Measurements from ENCODE around the gene PSMB5. TPM values are rescaled to one million over a fixed set of nuclear protein-coding genes. Genes with fewer than 3 reads are reported as not detected.

PSMB5 gene
- total RNA-seq, 1 experiment from 2014 or later = 67.1 TPM

GRCh38 chr14:23024612-23025075 lies 10.1 kb downstream of the PSMB5 start:
- H3K4me3 ChIP-seq (ENCODE audit: low read length) = no peak overlapping the region
- H2AFZ ChIP-seq (ENCODE audit: low read length) = no peak overlapping the region
- H3K4me1 ChIP-seq (ENCODE audit: low read length) = no peaks in the 10 kb centered on the region
- no peaks in the 10 kb centered on the region for H3K9me2 ChIP-seq (replicated peaks; ENCODE audit: insufficient read depth, low read length)
- H3K9ac ChIP-seq (ENCODE audit: low read length) = no peak overlapping the region
- H3K9me3 ChIP-seq (ENCODE audit: low read length) = no peaks in the 10 kb centered on the region
- peaks cover 16% of the 10 kb centered on the region; the same call in 1 of the 2 replicates for H3K36me3 ChIP-seq (ENCODE audit: insufficient read depth, low read length)
- H3K79me2 ChIP-seq (ENCODE audit: low read length) = peaks cover 7% of the 10 kb centered on the region; the same call in 1 of the 2 replicates
- no peak for DNase-seq
- no peak overlapping the region for H3K4me2 ChIP-seq (ENCODE audit: low read depth, low read length, poor library complexity, severe bottlenecking)
- no peak overlapping the region for H3K27ac ChIP-seq (ENCODE audit: low read length)
- no peaks in the 10 kb centered on the region; the same call in 1 of the 2 replicates for H4K20me1 ChIP-seq (ENCODE audit: insufficient read depth, low read depth, low read length)
- H3K27me3 ChIP-seq (ENCODE audit: low read length) = no peaks in the 10 kb centered on the region

DNA sequence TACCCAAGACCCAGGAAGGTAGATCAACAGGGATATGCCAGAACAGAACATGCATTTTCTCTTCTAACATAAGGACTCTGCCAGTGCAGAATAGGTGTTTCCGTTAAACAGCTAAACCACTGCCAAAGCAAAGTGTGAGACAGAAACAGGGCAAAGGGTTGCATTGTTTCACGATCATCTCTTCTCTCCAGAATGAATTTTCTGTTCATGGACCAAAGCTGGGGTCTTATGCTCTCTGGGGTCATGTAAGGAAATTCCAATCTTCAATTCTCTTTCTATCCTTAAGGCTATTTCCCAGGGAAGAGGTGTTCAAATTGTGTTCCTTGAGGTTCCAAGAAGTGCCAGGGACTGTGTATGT lies 10.9 kb downstream of the PSMB5 start:
- Histone ChIP-seq H3K4me1 (ENCODE audit: low read length) (no peaks in the 10 kb centered on the region), H3K4me2 (ENCODE audit: low read depth, low read length, poor library complexity, severe bottlenecking) (no peak overlapping the region), H3K9me2 (replicated peaks; ENCODE audit: insufficient read depth, low read length) (no peaks in the 10 kb centered on the region), H4K20me1 (ENCODE audit: insufficient read depth, low read depth, low read length) (no peaks in the 10 kb centered on the region; the same call in 1 of the 2 replicates), H3K36me3 (ENCODE audit: insufficient read depth, low read length) (peaks cover 9% of the 10 kb centered on the region; the same call in 1 of the 2 replicates), H2AFZ (ENCODE audit: low read length) (no peak overlapping the region), H3K27ac (ENCODE audit: low read length) (no peak overlapping the region), H3K27me3 (ENCODE audit: low read length) (no peaks in the 10 kb centered on the region), H3K9me3 (ENCODE audit: low read length) (no peaks in the 10 kb centered on the region), H3K79me2 (ENCODE audit: low read length) (peaks cover 3% of the 10 kb centered on the region; the same call in 1 of the 2 replicates), H3K9ac (ENCODE audit: low read length) (no peak overlapping the region), H3K4me3 (ENCODE audit: low read length) (no peak overlapping the region)
- no peak for DNase-seq

DNA sequence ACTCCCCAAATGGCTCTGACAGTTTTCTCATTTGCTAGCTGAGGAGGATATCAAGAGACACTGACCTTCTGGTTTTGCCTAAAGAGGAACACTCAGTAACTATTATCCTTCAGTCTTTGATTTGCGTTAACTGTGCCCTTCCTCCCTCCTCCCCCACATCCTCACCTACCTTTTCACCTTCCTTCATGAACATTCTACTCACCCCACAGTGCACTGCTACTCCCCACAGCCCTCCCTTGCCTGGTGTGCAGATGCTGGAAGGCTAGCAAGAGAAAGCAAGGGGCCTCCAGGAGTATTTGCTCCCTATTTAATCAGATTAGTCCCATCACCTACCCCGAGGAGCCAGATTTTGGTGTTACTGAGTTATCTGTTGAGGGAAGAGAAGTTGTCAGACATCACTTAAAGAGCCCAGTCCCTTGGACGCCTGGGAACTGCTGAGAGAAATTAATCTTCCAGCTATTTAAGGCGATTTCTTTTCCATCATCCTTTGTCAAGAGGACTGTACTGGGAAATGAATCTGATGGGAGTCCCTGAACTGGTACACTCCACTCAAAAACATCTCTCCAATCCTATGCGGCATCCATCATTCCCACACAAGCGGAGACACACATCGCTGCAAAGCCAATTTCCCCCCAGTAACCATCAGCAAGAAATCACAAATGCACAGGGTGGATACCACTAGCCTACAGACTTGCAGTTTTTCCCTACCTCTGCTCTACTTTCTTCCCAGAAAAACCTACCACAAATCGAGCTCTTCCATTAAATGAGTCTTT lies 11.5 kb downstream of the PSMB5 start:
- no peak overlapping the region for H2AFZ ChIP-seq (ENCODE audit: low read length)
- H3K27ac ChIP-seq (ENCODE audit: low read length) = no peak overlapping the region
- H3K79me2 ChIP-seq (ENCODE audit: low read length) = no peaks in the 10 kb centered on the region
- H3K36me3 ChIP-seq (ENCODE audit: insufficient read depth, low read length) = peaks cover 5% of the 10 kb centered on the region; the same call in 1 of the 2 replicates
- no peak for DNase-seq
- no peaks in the 10 kb centered on the region for H3K4me1 ChIP-seq (ENCODE audit: low read length)
- H3K4me3 ChIP-seq (ENCODE audit: low read length) = no peak overlapping the region
- no peaks in the 10 kb centered on the region for H3K9me2 ChIP-seq (replicated peaks; ENCODE audit: insufficient read depth, low read length)
- no peak overlapping the region for H3K4me2 ChIP-seq (ENCODE audit: low read depth, low read length, poor library complexity, severe bottlenecking)
- no peaks in the 10 kb centered on the region; the same call in 1 of the 2 replicates for H4K20me1 ChIP-seq (ENCODE audit: insufficient read depth, low read depth, low read length)
- no peaks in the 10 kb centered on the region for H3K9me3 ChIP-seq (ENCODE audit: low read length)
- no peak overlapping the region for H3K9ac ChIP-seq (ENCODE audit: low read length)
- no peaks in the 10 kb centered on the region for H3K27me3 ChIP-seq (ENCODE audit: low read length)

- no peak overlapping the region for H3K27ac ChIP-seq (ENCODE audit: low read length)
- H3K4me1 ChIP-seq (ENCODE audit: low read length) = no peaks in the 10 kb centered on the region
- peaks cover 5% of the 10 kb centered on the region; the same call in 1 of the 2 replicates for H3K36me3 ChIP-seq (ENCODE audit: insufficient read depth, low read length)
- no peak overlapping the region for H2AFZ ChIP-seq (ENCODE audit: low read length)
- no peaks in the 10 kb centered on the region for H3K9me3 ChIP-seq (ENCODE audit: low read length)
- no peaks in the 10 kb centered on the region for H3K27me3 ChIP-seq (ENCODE audit: low read length)
- no peak overlapping the region for H3K4me2 ChIP-seq (ENCODE audit: low read depth, low read length, poor library complexity, severe bottlenecking)
- H3K4me3 ChIP-seq (ENCODE audit: low read length) = no peak overlapping the region
- no peaks in the 10 kb centered on the region; the same call in 1 of the 2 replicates for H4K20me1 ChIP-seq (ENCODE audit: insufficient read depth, low read depth, low read length)
- no peak overlapping the region for H3K9ac ChIP-seq (ENCODE audit: low read length)
- no peak for DNase-seq
- H3K79me2 ChIP-seq (ENCODE audit: low read length) = no peaks in the 10 kb centered on the region
- H3K9me2 ChIP-seq (replicated peaks; ENCODE audit: insufficient read depth, low read length) = no peaks in the 10 kb centered on the region
These were observed 12.7 kb downstream of the PSMB5 start for GRCh38 chr14:23021889-23022442.

GRCh38 chr14:23021434-23021833 lies 13.3 kb downstream of the PSMB5 start:
- Histone ChIP-seq H3K4me2 (ENCODE audit: low read depth, low read length, poor library complexity, severe bottlenecking) (no peak overlapping the region), H3K27ac (ENCODE audit: low read length) (no peak overlapping the region), H3K4me3 (ENCODE audit: low read length) (no peak overlapping the region)

GRCh38 chr14:23020143-23021128 lies 14.3 kb downstream of the PSMB5 start:
- Histone ChIP-seq H3K27me3 (ENCODE audit: low read length) (no peaks in the 10 kb centered on the region), H3K9ac (ENCODE audit: low read length) (no peak overlapping the region), H3K9me3 (ENCODE audit: low read length) (no peaks in the 10 kb centered on the region), H3K36me3 (ENCODE audit: insufficient read depth, low read length) (no peaks in the 10 kb centered on the region), H3K4me1 (ENCODE audit: low read length) (no peaks in the 10 kb centered on the region), H2AFZ (ENCODE audit: low read length) (no peak overlapping the region), H3K4me3 (ENCODE audit: low read length) (no peak overlapping the region), H3K9me2 (replicated peaks; ENCODE audit: insufficient read depth, low read length) (no peaks in the 10 kb centered on the region), H4K20me1 (ENCODE audit: insufficient read depth, low read depth, low read length) (no peaks in the 10 kb centered on the region; the same call in 1 of the 2 replicates), H3K4me2 (ENCODE audit: low read depth, low read length, poor library complexity, severe bottlenecking) (no peak overlapping the region), H3K79me2 (ENCODE audit: low read length) (no peaks in the 10 kb centered on the region), H3K27ac (ENCODE audit: low read length) (no peak overlapping the region)
- no peak for DNase-seq

More at GRCh38 chr14:23021434-23021833, 13.3 kb downstream of the PSMB5 start:
- no peaks in the 10 kb centered on the region for H3K79me2 ChIP-seq (ENCODE audit: low read length)
- peaks cover 5% of the 10 kb centered on the region; the same call in 1 of the 2 replicates for H3K36me3 ChIP-seq (ENCODE audit: insufficient read depth, low read length)
- no peaks in the 10 kb centered on the region; the same call in 1 of the 2 replicates for H4K20me1 ChIP-seq (ENCODE audit: insufficient read depth, low read depth, low read length)
- no peak for DNase-seq
- no peaks in the 10 kb centered on the region for H3K9me3 ChIP-seq (ENCODE audit: low read length)
- H3K4me1 ChIP-seq (ENCODE audit: low read length) = no peaks in the 10 kb centered on the region
- H2AFZ ChIP-seq (ENCODE audit: low read length) = no peak overlapping the region
- H3K9ac ChIP-seq (ENCODE audit: low read length) = no peak overlapping the region
- no peaks in the 10 kb centered on the region for H3K9me2 ChIP-seq (replicated peaks; ENCODE audit: insufficient read depth, low read length)
- no peaks in the 10 kb centered on the region for H3K27me3 ChIP-seq (ENCODE audit: low read length)

GRCh38 chr14:23018107-23018506 lies 16.6 kb downstream of the PSMB5 start:
- no peak overlapping the region for H3K9ac ChIP-seq (ENCODE audit: low read length)
- H3K9me2 ChIP-seq (replicated peaks; ENCODE audit: insufficient read depth, low read length) = no peaks in the 10 kb centered on the region
- H4K20me1 ChIP-seq (ENCODE audit: insufficient read depth, low read depth, low read length) = no peaks in the 10 kb centered on the region; the same call in 1 of the 2 replicates
- H3K27ac ChIP-seq (ENCODE audit: low read length) = no peak overlapping the region
- H3K4me1 ChIP-seq (ENCODE audit: low read length) = no peaks in the 10 kb centered on the region
- no peaks in the 10 kb centered on the region for H3K27me3 ChIP-seq (ENCODE audit: low read length)
- H3K36me3 ChIP-seq (ENCODE audit: insufficient read depth, low read length) = no peaks in the 10 kb centered on the region
- H3K9me3 ChIP-seq (ENCODE audit: low read length) = no peaks in the 10 kb centered on the region
- H3K4me3 ChIP-seq (ENCODE audit: low read length) = no peak overlapping the region
- no peak for DNase-seq
- no peak overlapping the region for H2AFZ ChIP-seq (ENCODE audit: low read length)
- H3K4me2 ChIP-seq (ENCODE audit: low read depth, low read length, poor library complexity, severe bottlenecking) = no peak overlapping the region
- no peaks in the 10 kb centered on the region for H3K79me2 ChIP-seq (ENCODE audit: low read length)
